Activated CD8-positive, alpha-beta memory T cell treated with anti-CD3 and anti-CD28 coated beads, Interleukin-2, amount 10 ng/mL, durations not matched to agents 7 days and 5 days (primary cell): ENCODE results near the gene MAPK13. TPM values are rescaled to one million over a fixed set of nuclear protein-coding genes. Genes with fewer than 3 reads are reported as not detected.

Source experiments
- ATAC-seq: fragments of 150-1000 bp; cut with Tn5 transposase; one replicate; pipeline ENCODE4 v1.10.0; 2021; ENCODE audit warnings: moderate library complexity
- CTCF ChIA-PET: fragments of 350-600 bp; sonication (Branson Sonifier 250); formaldehyde crosslinking; loops from one replicate; lab custom pipeline; 2021; ENCODE audit warnings: antibody characterized with exemption; lab: Charles Lee
- DNase-seq: peaks from one replicate; pipeline ENCODE4 v3.0.0-alpha.2; 2020
- H3K27ac Mint-ChIP-seq: one replicate; pipeline ENCODE4 v1.8.0; 2021; ENCODE audit warnings: mild to moderate bottlenecking, mixed read lengths
- H3K27me3 Mint-ChIP-seq: one replicate; pipeline ENCODE4 v1.8.0; 2021; ENCODE audit warnings: mixed read lengths
- H3K36me3 Mint-ChIP-seq: one replicate; pipeline ENCODE4 v1.8.0; 2021; ENCODE audit warnings: mild to moderate bottlenecking, mixed read lengths
- H3K4me1 Mint-ChIP-seq: one replicate; pipeline ENCODE4 v1.8.0; 2021; ENCODE audit warnings: mixed read lengths
- H3K4me3 Mint-ChIP-seq: one replicate; pipeline ENCODE4 v1.8.0; 2021; ENCODE audit warnings: mild to moderate bottlenecking, moderate library complexity, mixed read lengths
- H3K9me3 Mint-ChIP-seq: one replicate; pipeline ENCODE4 v1.8.0; 2022; ENCODE audit warnings: low read depth, mixed read lengths
- total RNA-seq, 2 experiments: library from RNA; stranded (reverse); gene quantifications; one replicate each; pipeline ENCODE4 v1.2.3, GENCODE V29; 2021

Gene MAPK13
- total RNA-seq, 2 experiments from 2014 or later, result 33.9 to 35.6 TPM

DNA sequence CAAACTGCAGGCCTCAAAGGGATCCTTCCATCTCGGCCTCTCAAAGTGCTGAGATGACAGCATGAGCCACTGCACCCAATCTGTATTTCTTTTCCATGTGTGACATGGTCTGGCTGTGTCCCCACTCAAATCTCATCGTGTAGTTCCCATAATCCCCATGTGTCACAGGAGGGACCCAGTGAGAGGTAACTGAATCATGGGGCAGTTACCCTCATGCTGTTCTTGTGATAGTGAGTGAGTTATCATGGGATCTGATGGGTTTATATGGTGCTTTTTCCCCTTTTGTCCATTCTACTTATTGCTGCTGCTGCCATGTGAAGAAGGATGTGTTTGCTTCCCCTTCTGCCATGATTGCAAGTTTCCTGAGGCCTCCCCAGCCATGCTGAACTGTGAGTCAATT, 55.9 kb downstream of the MAPK13 start:
- no peak overlapping the region for H3K4me3 Mint-ChIP-seq
- CTCF ChIA-PET, result no interaction called here
- peaks cover 4% of the 10 kb centered on the region for H3K36me3 Mint-ChIP-seq
- DNase-seq (no peak), ATAC-seq (no peak)
- H3K27me3 Mint-ChIP-seq, result no peaks in the 10 kb centered on the region
- H3K4me1 Mint-ChIP-seq, result no peaks in the 10 kb centered on the region
- no peaks in the 10 kb centered on the region for H3K9me3 Mint-ChIP-seq
- no peak overlapping the region for H3K27ac Mint-ChIP-seq

DNA sequence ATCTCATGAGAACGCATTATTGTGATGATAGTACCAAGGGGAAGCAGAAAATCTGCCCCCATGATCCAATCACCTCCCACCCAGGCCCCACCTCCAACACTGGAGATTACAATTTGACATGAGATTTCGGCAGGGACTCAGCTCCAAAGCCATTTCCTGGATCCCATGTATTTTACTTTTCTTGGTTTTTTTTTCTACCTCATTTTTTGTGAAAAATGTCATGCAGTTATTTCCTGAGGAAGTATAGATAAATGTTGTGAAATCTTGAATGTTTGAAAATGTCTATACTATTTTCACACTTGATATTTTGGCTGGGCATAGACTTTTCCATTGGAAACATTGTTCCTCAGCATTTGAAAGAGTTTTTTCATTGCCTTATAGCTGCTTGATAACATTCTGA, 57.1 kb downstream of the MAPK13 start:
- DNase-seq (no peak), ATAC-seq (no peak)
- Mint-ChIP-seq H3K4me1 (no peaks in the 10 kb centered on the region), H3K27ac (no peak overlapping the region), H3K9me3 (no peaks in the 10 kb centered on the region), H3K4me3 (no peak overlapping the region), H3K27me3 (peaks cover 2% of the 10 kb centered on the region), H3K36me3 (peaks cover 3% of the 10 kb centered on the region)
- CTCF ChIA-PET, result interaction anchor here (1.0 to 1.2 kb wide), 2 partner anchors 67 to 153 kb away, joined by 3 read pairs; no protein-coding TSS in a partner anchor

Other genes with a start within 250 kb of the MAPK13 start
- gene SRPK1, start 209.4 kb upstream of the MAPK13 start, total RNA-seq, result 100 to 1,000 TPM in 1 of 2 experiments, 10 to 100 TPM in 1; 88.2 to 101 TPM
- not detected for gene SLC26A8, start 105.9 kb upstream of the MAPK13 start, total RNA-seq
- 10 to 100 TPM; 52.8 to 65.7 TPM for gene MAPK14, start 102.7 kb upstream of the MAPK13 start, total RNA-seq
- 10 to 100 TPM; 13.4 to 14.8 TPM for gene BRPF3, start 66.2 kb downstream of the MAPK13 start, total RNA-seq
- gene PNPLA1, start 139.5 kb downstream of the MAPK13 start, total RNA-seq, result not detected
- gene BNIP5, start 206.4 kb downstream of the MAPK13 start, total RNA-seq, result not detected